GM21367 (cell line): Measurements from ENCODE around the gene AMPD1.

ENCODE experiments used
- ATAC-seq: cut with Tn5 transposase; IDR thresholded peaks from one replicate; pipeline ENCODE4 v1.9.1; 2021; ENCODE audit not compliant: unreplicated experiment

The AMPD1 gene

DNA sequence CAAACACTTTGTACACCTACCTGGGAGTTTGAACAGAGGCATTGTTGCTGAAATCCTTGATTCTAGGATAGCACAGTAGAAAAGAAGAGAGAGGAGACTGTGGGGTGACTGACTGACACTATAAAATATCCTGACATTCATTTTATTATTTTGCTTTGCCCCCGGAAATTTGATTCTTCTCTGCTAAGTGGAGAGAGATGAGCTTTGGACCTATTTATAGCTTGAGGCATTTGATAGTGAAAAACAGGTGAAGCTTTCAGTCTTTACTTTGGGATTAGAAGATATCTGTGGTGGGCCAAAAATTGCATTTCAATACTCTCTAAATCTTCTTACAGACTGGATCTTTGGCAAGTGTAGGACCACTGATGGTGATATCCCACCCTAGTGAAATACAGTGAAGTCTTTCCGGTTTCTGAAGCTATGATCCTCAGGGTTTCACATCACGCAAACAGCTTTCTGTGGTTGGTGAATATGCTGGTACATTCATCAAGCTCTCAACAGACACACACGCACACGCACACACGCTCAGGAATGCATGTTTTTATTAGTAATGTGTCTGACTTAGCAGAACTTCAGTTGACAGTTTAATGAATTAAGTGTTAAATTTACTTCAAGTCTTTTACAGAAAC, at the start of gene AMPD1:
AMPD1 (minus strand) TSS at position 117 of the 629 bp plus-strand sequence; CDS start at position 42, 75 bp downstream.
- no peak for ATAC-seq

DNA sequence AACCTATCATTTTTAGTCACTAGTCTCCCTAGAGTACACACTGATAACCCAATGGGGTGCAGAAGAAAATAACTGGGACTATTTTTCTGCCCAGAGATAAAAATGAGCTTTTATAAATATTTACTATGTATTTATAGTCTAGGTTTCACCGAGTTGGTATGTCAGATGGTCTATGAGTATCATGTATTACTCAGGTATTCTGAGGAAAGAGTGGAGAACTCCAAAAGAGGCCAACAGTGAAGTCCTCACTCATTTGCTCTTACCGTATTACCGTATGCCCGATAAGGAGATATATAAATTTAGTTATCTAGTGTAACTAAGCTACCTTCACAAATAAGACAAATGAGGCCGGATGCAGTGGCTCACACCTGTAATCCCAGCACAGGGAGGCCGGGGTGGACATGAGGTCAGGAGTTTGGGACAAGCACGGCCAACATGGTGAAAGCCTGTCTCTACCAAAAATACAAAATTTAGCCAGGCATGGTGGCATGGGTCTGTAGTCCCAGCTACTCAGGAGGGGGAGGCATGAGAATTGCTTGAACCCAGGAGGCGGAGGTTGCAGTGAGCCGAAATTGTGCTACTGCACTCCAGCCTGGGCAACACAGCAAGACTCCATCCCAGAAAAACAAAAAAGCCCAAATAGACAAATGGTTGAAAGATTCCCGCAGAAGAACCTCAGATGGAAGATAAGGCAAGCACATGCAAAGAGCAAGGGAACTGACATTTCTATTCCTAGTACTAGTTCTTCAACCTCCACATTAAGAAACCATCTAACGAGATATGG, 46.8 kb upstream of the AMPD1 start:
- ATAC-seq = no peak

DNA sequence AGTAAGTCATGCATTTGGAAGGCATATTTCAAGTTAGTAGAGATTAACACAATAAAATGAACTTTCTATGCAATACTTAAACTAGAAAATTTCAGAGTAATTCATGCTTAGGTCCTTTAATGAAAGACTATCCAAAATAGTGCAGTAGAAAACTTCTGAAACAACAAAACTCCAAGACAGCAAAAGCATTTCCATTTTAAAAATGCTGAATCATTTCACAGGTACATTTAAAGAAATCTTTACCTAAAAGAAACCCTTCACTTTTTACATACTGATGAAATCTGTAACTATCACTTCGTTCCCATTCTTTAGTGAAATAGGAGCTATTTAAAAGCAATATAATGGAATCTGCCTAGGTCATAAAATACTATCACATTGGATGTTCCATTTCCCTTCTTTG, 45.0 kb upstream of the AMPD1 start:
- no peak for ATAC-seq

DNA sequence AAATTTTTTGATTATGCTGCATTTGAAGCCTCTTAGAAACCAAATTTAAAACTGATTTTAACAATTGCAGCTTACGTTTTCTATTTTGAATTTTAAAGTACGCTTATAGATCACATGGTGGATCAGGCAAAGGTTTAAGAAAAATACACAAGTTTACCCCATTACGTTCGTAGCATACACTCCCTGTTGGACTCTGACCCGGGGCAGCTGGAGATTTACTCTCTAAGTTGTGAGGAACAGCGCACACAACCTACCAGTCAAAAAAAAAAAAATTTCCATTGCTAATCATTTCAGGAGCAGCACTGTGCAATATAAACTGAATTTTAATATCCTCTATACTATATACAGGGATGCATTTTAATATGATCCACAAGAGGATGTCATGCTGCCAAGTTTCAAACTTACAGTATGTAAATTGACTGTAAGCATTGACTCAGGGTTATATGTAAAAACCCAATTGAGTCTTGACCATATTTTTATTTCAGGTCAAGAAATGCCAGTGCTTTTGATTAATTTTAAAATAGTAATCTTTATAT, 42.0 kb upstream of the AMPD1 start:
- ATAC-seq = no peak

DNA sequence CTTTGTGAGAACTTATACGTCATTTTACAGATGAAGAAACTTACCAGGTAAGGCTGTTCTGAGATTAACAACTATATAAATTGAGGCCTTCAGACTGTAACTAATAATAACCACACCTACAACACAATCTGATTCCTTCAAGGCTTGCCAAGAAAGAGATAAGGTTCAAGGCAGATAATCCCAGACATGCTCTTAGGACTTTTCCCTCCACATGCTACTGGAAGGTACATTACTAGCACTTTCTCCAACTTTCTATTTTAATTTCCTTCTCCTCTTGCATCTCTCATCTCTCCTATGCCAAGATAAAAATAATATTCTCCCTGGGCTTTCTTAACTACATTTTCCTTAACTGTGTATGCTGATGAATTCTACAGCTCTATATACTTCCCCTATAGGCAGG, 40.1 kb upstream of the AMPD1 start:
- no peak for ATAC-seq

DNA sequence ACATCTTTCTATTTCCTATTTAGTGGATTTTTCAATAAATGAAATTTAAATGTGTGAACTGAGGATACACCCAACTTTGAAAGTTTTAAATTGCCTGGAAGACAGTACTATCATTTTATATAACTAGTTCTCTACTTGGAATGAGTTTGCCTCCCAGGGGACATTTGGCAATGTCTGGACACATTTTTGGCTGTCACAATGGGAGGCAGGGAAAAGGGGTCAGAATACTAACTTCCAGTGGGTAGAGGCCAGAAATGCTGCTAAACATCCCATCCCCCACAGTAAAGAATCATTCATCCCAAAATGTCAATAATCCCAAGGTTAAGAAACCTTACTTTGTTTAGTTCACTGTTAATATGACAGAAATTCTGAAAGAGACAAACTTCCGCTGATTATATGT, 34.4 kb upstream of the AMPD1 start:
- no peak for ATAC-seq

DNA sequence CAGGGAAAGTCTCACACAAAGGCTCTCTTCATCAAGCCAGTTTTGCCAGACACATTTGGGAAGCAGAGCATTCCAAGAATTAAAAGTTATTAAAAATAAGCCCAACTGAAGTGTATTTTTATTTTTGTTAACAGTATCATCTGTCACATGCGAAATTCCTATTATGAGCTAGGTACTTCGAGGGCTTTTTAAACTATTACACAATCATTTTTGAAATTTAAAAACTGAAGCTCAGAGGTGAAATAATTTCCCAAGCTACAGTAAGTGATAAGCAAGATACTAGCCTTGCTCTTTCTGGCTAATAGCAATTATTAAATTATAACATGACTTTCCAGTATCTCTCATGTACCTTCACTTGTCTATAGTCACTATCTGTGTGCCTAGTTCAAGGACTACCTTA, 33.2 kb upstream of the AMPD1 start:
- no peak for ATAC-seq

DNA sequence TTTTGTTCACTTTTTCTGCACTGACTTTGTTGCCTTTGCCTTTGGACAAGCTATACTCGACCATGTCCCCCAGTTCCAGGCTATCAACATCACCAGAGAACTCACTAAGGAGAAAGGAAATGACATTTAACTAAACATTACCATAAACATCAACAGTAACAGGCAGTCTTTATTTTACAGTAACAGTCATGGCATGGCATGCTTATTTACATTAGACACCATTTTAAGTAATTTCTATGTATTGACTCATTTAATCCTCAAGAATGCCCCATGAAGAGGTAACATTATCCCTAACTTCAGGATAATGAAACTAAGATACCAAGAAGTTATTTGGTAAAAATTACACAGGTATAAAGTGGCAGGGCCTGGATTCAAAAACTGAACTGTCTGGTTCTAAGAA, 29.9 kb upstream of the AMPD1 start:
- ATAC-seq = no peak

DNA sequence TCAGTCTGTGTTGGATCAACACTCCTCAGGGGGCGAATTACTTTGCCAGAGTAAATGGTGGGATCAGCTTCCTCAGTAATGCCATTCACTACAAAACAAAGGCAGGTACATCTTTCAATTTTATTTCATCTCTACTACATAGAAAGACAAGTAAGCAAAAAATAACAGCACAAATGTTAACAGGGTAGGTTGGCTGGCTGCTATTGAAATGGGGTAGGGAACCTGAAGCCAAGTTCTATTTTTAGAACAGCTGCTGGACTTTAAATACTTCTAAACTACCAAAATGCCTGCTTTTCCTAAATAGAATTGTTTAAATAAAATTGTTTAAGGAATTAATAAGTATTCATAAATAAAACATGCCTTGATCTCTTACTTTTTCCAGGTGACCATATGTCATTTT, 28.6 kb upstream of the AMPD1 start:
- no peak for ATAC-seq

DNA sequence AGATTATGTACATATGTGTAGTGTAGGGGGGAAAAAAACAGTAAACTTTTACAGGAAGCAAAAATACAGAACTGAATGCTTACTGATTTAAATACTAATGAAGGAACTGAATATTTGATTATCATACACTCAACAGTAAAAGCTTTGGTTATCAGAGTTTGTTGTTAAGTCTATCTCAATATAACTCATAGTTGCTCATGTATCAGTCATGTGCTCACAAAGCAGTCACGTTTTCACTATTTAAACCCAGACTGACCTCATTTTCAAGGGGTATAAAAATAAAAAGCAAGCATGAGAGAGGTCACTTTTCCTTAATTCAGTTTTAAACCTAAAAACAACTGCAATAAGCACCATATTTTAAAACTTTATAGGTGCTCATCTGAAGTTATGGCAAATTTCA, 28.1 kb upstream of the AMPD1 start:
- ATAC-seq = no peak

DNA sequence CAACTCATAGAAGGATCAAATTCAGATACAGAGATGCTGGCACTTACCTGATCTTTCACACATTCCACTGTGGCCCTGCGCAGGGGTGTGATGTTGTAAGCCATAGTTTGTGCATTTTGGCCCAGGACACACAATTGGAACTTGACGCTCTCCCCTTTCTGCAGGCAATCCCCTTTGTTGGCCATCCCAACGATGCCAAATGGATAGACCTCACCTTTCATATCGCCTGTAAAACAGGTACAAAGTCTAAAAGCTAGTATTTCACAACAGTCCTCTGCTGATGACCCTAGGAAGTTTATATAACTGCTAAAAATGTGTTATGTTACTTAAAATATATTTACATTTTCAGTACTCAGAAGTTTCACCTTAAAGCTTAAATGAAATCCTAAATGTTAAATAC, 25.1 kb upstream of the AMPD1 start:
- ATAC-seq = no peak

DNA sequence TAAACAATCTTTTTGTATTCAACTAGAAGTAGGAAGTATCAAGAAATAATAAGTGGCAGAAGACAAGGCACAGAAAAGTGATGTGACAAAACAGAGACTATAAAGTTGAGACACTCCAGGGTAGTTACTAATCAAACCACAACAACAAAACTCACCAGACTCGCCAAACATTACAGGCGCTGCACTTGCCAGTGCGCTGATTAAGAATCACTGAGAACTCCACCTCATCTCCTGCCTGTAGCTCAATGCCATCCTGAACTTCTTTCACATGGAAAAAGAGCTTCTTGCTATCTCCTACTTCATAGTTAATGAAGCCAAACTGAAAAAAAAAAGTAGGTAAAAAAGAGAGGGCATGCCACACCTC, 24.1 kb upstream of the AMPD1 start:
- no peak for ATAC-seq

DNA sequence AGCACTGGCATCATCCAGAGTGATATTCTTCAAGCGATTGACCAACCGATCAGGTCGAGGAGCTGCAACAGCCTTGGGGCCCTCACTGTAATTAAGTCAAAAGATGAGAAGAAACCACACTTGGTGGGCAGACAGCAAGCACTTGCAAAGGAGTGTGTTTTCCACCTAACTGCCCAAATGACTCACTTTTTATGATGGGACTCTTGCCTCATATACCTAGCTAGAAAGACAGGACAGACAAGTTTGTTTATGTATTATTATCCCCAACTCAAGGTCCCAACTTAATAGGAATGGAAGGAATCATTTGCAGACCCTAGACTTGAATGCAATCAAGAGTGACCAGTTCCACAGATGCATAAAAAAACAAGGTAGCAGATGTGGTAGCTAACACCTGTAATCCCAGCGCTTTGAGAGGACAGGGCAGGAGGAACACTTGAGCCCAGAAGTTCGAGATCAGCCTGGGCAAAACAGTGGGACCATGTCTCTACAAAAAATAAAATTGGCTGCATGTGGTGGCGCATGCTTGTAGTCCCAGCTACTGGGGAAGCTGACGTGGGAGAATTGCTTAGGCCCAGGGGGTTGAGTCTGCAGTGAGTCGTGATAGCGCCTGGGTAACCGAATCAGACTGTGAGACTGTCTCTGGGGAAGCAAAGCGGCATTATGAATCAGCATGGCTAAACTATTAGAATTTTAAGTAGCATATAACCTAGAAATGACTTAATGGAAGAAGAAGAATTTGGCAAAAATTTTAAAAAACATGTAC, 23.5 kb upstream of the AMPD1 start:
- no peak for ATAC-seq

DNA sequence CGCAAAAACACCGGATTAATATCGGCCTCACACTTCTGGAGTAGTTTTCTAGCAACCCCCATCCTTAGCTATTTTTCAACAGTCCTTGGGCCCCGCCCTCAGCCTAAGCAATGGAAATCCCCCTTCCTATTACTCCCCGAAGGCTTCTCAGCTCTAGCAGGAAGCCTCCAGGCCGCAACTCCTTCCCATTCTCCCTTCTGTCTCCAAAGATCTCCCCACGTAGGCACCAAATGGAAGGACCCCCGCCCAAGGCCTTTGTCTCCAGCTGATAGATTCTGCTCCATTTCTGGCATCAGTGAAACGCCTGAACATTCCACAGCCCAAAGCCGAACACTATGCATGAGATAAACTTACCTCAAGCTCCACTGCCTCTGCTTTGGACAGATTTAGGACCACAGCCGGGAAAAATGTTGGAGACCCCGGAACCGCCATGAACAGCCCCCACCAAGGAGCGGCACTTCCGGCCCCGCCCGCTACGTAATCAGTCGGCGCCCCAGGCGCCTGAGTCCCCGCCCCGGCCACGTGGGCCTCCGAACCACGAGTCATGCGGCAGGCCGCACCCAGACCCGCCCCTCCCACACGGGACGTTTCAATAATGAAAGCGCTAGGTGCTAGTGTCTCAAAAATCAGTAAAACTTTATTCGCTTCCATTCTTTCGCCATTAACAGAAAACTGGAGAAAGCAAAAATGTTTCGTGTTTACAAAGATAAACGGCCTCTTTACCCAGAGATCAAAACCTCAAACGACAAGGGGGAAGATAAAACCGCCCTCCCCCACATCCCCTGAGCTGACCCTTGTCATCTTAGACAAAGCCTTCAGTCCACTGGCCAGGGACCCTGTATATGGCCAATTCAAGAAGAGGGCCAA, 21.2 kb upstream of the AMPD1 start, which contains the start of gene NRAS:
NRAS (minus strand) TSS at position 468 of the 867 bp plus-strand sequence. CDS start 611 bp downstream, outside the sequence.
- peak; percentile 90 for ATAC-seq

DNA sequence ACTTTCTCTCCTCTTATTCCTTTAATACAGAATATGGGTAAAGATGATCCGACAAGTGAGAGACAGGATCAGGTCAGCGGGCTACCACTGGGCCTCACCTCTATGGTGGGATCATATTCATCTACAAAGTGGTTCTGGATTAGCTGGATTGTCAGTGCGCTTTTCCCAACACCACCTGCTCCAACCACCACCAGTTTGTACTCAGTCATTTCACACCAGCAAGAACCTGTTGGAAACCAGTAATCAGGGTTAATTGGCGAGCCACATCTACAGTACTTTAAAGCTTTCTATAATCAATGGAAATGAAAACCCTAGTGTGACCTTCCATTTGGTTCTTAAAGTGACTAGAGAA, 20.6 kb upstream of the AMPD1 start:
- ATAC-seq = no peak

DNA sequence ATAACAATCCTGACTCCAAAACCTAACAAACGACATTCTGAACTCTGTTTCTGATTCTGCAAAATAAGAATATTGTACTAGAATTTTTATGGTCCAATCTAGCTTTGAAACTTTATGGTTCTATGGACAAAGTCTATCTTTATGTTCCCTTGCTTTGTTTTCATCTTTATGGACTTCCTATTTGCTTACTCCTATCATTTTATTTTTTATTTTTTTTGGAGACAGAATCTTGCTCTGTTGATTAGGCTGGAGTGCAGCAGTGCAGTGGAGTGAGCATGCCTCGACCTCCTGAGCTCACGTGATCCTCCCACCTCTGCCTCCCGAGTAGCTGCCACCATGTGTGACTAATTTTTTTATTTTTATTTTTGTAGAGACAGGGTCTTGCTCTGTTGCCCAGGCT, 17.6 kb upstream of the AMPD1 start:
- ATAC-seq = no peak

DNA sequence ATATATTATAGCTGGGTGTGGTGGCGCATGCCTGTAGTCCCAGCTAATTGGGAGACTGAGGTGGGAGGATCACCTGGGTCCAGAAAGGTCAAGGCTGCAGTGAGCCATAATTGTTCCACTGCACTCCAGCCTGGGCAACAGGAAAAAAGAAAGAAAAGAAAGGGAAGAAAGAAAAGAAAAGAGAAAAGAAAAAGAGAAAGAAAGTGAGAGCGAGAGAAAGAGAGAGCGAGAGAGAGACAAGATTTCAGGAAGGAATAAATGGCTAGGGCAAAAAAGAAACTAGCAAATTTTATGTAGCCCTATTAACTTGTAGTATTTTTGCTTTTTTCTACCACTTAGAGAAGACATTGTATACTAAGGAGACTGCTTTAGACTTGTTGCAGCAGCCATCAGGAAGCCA, 15.0 kb upstream of the AMPD1 start:
- no peak for ATAC-seq

DNA sequence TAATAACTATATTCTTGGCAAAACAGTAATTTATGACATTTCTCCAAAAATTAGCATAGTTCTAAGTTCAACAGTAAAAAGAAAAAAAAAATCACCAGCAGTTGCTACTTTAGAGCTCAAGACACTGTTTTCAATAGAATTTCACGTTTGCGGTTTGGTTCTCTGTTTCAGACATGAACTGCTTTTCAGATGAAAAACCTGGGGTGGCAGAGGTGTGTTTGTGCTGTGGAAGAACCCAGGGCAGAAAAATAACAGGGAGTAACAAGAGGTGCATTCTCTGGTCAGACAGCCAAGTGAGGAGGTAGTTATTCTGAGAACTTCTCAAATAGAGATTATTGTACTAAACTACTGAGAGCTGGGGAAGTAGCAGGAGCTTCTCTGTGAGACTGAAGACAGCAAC, 12.3 kb upstream of the AMPD1 start:
- no peak for ATAC-seq

DNA sequence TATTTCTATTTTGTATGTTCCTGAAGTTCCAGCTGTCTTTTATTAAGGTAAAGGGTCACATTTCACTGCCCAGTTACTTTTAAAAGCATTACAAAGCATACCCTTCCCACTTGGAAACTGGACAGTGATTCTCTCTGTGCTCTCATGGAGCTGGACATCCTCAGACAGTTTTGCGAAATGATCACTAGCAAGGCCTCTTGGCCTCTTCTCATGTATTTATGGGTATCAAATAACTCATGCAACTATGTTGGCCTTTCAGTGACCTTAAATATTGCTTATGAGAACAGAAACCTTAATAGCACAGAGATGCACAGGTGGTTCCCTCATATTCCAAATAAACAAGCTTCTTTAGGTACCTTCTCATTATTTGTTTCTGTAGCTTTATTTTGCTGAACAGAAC, 7.9 kb upstream of the AMPD1 start:
- ATAC-seq = no peak

DNA sequence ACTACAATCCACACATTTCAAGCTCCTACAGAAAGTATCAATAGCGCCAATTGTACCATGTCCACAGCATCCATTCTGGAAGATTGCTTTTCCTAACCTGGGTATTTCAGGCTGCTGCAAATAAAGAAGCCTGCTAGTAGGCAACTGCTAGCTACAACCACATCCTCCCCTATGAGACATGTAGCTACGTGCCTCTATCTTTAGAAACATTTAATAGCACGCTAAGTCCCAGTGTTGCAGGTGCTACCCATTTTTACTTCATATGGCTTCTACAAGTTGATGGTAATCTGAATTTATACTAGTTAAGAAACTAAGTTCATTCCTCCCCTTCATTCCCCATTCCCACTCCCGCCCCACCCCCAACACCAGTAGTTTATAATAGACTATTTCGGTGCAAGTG, 7.4 kb upstream of the AMPD1 start:
- no peak for ATAC-seq

DNA sequence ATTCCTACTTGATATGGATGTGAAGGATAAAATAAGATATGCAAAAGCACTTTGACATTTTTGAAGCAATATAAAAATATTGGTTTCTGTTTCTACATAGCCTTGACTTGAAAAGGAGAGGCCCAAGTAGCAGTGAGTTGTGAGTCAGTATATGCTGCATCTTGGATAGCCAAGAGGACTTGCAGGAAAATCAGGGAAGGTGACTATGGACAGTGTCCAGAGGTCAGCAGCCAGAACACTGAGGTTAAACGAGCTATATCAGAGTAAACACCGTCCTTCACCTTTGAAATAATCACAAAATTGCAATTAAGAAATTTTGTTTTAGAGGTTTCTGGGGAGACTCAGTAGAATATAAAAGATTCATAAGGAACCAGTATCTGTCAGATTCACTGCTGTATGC, 6.6 kb upstream of the AMPD1 start:
- ATAC-seq = no peak
